HepG2 (cell line): ENCODE measurements around the gene CCL22. TPM values are rescaled to one million over a fixed set of nuclear protein-coding genes. Genes with fewer than 3 reads are reported as not detected.

Experiments
- ARNT ChIP-seq: fragments of 450-650 bp; IDR thresholded peaks from 2 replicates; pipeline ENCODE4 v1.6.1; 2017
- ARNT2 ChIP-seq: sonication (generic); formaldehyde crosslinking; IDR thresholded peaks from 2 replicates; pipeline ENCODE4 v1.8.0; 2022; ENCODE audit warnings: mild to moderate bottlenecking, low read depth, missing genetic modification reagents, moderate library complexity
- DNMT3B ChIP-seq: conservative IDR thresholded peaks from 2 replicates; pipeline ENCODE4 v1.6.1; 2016; ENCODE audit warnings: missing biosample characterization, control low read depth
- GTF2F1 ChIP-seq: fragments of 150-350 bp; IDR thresholded peaks from 2 replicates; pipeline ENCODE4 v1.6.1; 2014; ENCODE audit warnings: low read length
- HNRNPH1 ChIP-seq: fragments of 200-400 bp; formaldehyde crosslinking; optimal IDR thresholded peaks from 2 replicates; pipeline ENCODE3; 2017; ENCODE audit warnings: mild to moderate bottlenecking, low read depth, low read length
- HNRNPK ChIP-seq: fragments of 200-400 bp; formaldehyde crosslinking; IDR thresholded peaks from 2 replicates; pipeline ENCODE4 v1.6.1; 2018; ENCODE audit warnings: low read length, low read depth, moderate library complexity, mild to moderate bottlenecking; ENCODE audit not compliant: poor library complexity, severe bottlenecking
- IRF2 ChIP-seq: IDR thresholded peaks from 2 replicates; pipeline ENCODE4 v1.6.1; 2018; ENCODE audit warnings: missing genetic modification reagents, missing compliant biosample characterization
- MLXIP ChIP-seq: sonication (generic); formaldehyde crosslinking; IDR thresholded peaks from 2 replicates; pipeline ENCODE4 v1.9.0; 2021; ENCODE audit warnings: missing genetic modification reagents, borderline replicate concordance
- MXD4 ChIP-seq: IDR thresholded peaks from 2 replicates; pipeline ENCODE4 v1.6.1; 2016; ENCODE audit warnings: mild to moderate bottlenecking, missing biosample characterization, missing genetic modification reagents
- PHF20 ChIP-seq: sonication (generic); formaldehyde crosslinking; IDR thresholded peaks from 2 replicates; pipeline ENCODE4 v1.5.0; 2020; ENCODE audit warnings: mild to moderate bottlenecking, missing genetic modification reagents
- RARG ChIP-seq: sonication (generic); formaldehyde crosslinking; IDR thresholded peaks from 2 replicates; pipeline ENCODE4 v1.4.0; 2020; ENCODE audit warnings: low read depth, mild to moderate bottlenecking, missing genetic modification reagents
- RBAK ChIP-seq: sonication (generic); formaldehyde crosslinking; IDR thresholded peaks from 2 replicates; pipeline ENCODE4 v1.5.1; 2020; ENCODE audit warnings: mild to moderate bottlenecking, missing genetic modification reagents
- REST ChIP-seq, 2 experiments: IDR thresholded peaks; 2 replicates each; pipeline ENCODE4 v1.6.1; 2011 to 2012; ENCODE audit warnings: low read length in 2 of 2, borderline replicate concordance in 1 of 2, low read depth in 1 of 2, mild to moderate bottlenecking in 1 of 2, moderate library complexity in 1 of 2
- ZBTB7B ChIP-seq: sonication (generic); formaldehyde crosslinking; IDR thresholded peaks from 2 replicates; pipeline ENCODE4 v1.4.0; 2020; ENCODE audit warnings: missing genetic modification reagents
- ZFP90 ChIP-seq: sonication (generic); formaldehyde crosslinking; IDR thresholded peaks from 2 replicates; pipeline ENCODE4 v1.8.0; 2022; ENCODE audit warnings: missing genetic modification reagents, mild to moderate bottlenecking, inconsistent platforms, borderline replicate concordance
- ZNF10 ChIP-seq: sonication (generic); formaldehyde crosslinking; IDR thresholded peaks from 2 replicates; pipeline ENCODE4 v1.4.0; 2020; ENCODE audit warnings: mild to moderate bottlenecking, low read depth, missing genetic modification reagents, borderline replicate concordance
- ZNF263 ChIP-seq: sonication (generic); formaldehyde crosslinking; IDR thresholded peaks from 2 replicates; pipeline ENCODE4 v1.4.0; 2020; ENCODE audit warnings: missing genetic modification reagents
- ZNF329 ChIP-seq: sonication (generic); formaldehyde crosslinking; IDR thresholded peaks from 2 replicates; pipeline ENCODE4 v1.9.0; 2021; ENCODE audit warnings: low read depth, mild to moderate bottlenecking, missing genetic modification reagents
- ZNF788 ChIP-seq: sonication (generic); formaldehyde crosslinking; IDR thresholded peaks from 2 replicates; pipeline ENCODE4 v1.5.0; 2020; ENCODE audit warnings: mild to moderate bottlenecking, missing genetic modification reagents, borderline replicate concordance
- ZNF839 ChIP-seq: sonication (generic); formaldehyde crosslinking; IDR thresholded peaks from 2 replicates; pipeline ENCODE4 v1.4.0; 2020; ENCODE audit warnings: missing genetic modification reagents, mild to moderate bottlenecking, borderline replicate concordance
- polyA plus RNA-seq, 8 experiments: library from polyadenylated mRNA; depleted of rRNA in 3 of 8; stranded (reverse) in 7 of 8; unstranded in 1 of 8; fragments of >200 nt; fragmentation: Illumina TruSeq in 4 of 8; extraction: Trizol in 4 of 8; gene quantifications; 2 replicates each; pipeline versions ENCODE4 v1.2.1 to v1.2.3, GENCODE V29; 2011 to 2016; ENCODE audit warnings: low read depth in 4 of 8, missing spikeins in 1 of 8, mixed read lengths in 1 of 8; ENCODE audit not compliant: insufficient read depth in 1 of 8
- total RNA-seq, 5 experiments: library from RNA; depleted of rRNA; stranded (reverse); fragments of >200 nt; fragmentation: Illumina TruSeq; extraction: Trizol; gene quantifications; 2 replicates each; pipeline ENCODE4 v1.2.3, GENCODE V29; 2016; ENCODE audit warnings: low read depth in 1 of 5
- TF ChIP-seq, protein P1 (sequence below): sonication (generic); formaldehyde crosslinking; IDR thresholded peaks from 2 replicates; pipeline ENCODE4 v1.4.0; 2020; ENCODE audit warnings: missing genetic modification reagents
- TF ChIP-seq, protein P2 (sequence below): sonication (generic); formaldehyde crosslinking; IDR thresholded peaks from 2 replicates; pipeline ENCODE4 v1.8.0; 2022; ENCODE audit warnings: missing genetic modification reagents, mild to moderate bottlenecking, inconsistent platforms, borderline replicate concordance

CCL22 gene
- total and polyA plus RNA-seq, 2 of the 13 experiments (the other 11 are each of a cell fraction or from before 2014, with no cell fraction given), result not detected

DNA sequence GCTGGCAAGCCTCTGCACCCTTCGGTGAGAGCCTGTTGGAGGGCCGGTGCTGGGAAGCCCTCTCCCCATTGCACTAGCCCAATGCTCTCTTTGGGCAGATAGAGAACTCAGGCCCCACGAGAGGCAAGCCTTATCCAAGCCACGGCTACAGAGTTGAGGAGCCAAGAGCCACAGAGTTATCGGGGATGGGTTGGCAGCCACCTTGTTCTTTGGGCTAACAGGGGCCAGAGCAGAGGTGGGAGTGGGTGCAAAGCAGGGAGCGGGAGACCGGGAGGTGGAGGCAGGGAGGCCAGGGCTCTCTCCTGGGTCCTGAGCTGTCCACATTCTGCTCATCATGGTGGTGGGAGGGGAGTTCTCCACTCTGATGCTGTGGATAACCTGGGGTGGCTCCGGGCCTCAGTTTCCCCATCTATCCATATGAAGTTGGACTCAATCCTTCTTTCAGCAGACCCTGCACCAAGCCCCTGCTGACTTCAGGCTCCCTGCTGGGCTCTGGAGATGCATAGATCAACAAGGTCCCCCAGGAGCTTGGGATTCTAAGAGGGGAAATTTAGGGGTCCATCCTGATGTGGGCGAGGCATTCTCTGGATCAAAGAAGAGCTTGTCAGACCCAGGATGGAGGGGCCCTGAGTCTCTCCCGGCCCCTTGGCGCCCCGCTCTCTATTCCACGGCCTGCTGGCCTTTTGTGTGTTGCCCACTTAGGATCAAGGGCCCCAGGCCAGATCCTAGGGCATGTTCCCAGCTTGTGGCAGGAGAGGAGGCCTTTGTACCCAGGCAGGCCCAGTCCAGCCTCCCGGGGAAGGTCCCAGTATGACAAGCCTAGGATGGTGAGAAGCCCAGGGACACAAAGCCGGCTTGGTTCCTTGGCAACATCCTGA lies 13.2 kb downstream of the CCL22 start (continued):
- TF ChIP-seq REST (IDR thresholded peaks at IDR 0.05; ENCODE audit: borderline replicate concordance in 1 of 2, low read depth in 1 of 2, low read length in 2 of 2) (no peak; a peak in 1 of 4 replicates), DNMT3B (no peak), ZNF329 (CRISPR knock-in tag) (no peak), MXD4 (no peak), MLXIP (CRISPR knock-in tag) (no peak), ZNF10 (CRISPR knock-in tag) (no peak), IRF2 (no peak), RBAK (CRISPR knock-in tag) (0 out of 2 replicates have a peak, but pooled peaks have one; percentile 18), ZBTB7B (CRISPR knock-in tag) (no peak), ARNT2 (no peak), GTF2F1 (no peak), PHF20 (CRISPR knock-in tag) (0 out of 2 replicates have a peak, but pooled peaks have one; percentile 36), ZNF788 (no peak), ZNF263 (no peak), ARNT (no peak), HNRNPH1 (no peak), RARG (CRISPR knock-in tag) (no peak), ZFP90 (no peak), ZNF839 (no peak), HNRNPK (no peak)
- TF ChIP-seq, protein P1, sequence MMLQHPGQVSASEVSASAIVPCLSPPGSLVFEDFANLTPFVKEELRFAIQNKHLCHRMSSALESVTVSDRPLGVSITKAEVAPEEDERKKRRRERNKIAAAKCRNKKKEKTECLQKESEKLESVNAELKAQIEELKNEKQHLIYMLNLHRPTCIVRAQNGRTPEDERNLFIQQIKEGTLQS (CRISPR knock-in tag), result no peak
- TF ChIP-seq, protein P2, sequence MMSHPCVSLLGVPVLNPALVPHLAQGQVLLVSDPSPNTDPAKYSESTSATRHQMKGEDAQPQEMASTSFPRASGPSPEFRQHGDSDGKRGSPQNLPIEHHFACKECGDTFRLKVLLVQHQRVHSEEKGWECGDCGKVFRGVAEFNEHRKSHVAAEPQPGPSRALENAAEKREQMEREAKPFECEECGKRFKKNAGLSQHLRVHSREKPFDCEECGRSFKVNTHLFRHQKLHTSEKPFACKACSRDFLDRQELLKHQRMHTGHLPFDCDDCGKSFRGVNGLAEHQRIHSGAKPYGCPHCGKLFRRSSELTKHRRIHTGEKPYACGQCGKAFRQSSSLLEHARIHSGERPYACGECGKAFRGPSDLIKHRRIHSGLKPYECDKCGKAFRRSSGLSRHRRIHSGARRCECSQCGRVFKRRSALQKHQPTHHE (CRISPR knock-in tag), result no peak
